ENCODE results near the gene R3HDML.

The R3HDML gene

DNA sequence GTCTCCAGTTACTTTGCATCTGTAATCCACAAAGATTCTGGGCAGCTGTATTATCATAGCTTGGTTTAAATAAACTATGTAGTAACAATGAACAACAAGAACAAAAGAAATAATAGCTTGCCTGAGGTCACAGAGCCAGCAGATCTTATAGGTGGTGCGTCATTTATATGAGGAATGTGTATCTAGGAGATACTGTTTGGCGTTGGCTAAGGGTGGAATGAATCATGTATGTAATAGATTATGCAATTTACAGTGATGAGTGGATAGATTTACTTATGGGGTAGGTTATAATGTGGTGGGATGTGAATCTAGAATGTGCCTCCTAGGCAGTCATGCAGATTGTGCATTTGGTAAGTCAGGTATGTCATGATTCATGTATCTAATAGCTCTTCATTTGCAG is 61.5 kb downstream of the R3HDML start:
- no peak overlapping the region for H3K4me3 ChIP-seq (ENCODE audit: low read depth, low read length)

GRCh38 chr20:44399446-44399845 is 62.6 kb downstream of the R3HDML start:
- H3K4me3 ChIP-seq (ENCODE audit: low read depth, low read length): no peak overlapping the region

GRCh38 chr20:44400671-44400969 is 63.8 kb downstream of the R3HDML start:
- H3K4me3 ChIP-seq (ENCODE audit: low read depth, low read length): no peak overlapping the region
